ENCODE measurements around the gene CCSER1. TPM values are rescaled to one million over a fixed set of nuclear protein-coding genes. Genes with fewer than 3 reads are reported as not detected.

Gene CCSER1
- total and polyA plus RNA-seq, 10 donors = 1.3 to 30.4 (median 20.4) TPM

GRCh38 chr4:90254357-90254756 lies 127.2 kb downstream of the CCSER1 start:
- Histone ChIP-seq H3K9me3 (peaks cover 0 to 13% (median 0%) of the 10 kb centered on the region in 8 donors), H3K4me1 (no peaks in the 10 kb centered on the region), H3K4me3 (no peak overlapping the region), H3K27me3 (replicated peaks in 1 of 7) (no peaks in the 10 kb centered on the region), H3K36me3 (no peaks in the 10 kb centered on the region), H3K27ac (no peak overlapping the region)
- intact Hi-C loops (cut with DNase I; ENCODE audit: low total_unique reads) = no loop called here
- WGBS, 5 donors = 79 to 98% (median 86%) methylated on average over 2 of the region's 2 CpGs
- DNase-seq = no peak
- TF ChIP-seq POLR2AphosphoS5 (IDR thresholded peaks at IDR 0.05) (no peak), POLR2A (IDR thresholded peaks at IDR 0.05) (no peak), CTCF (IDR thresholded peaks at IDR 0.05 in 8 of 11, conservative IDR thresholded peaks at IDR 0.05 in 3 of 11) (no peak)

GRCh38 chr4:90274175-90274574 lies 147.0 kb downstream of the CCSER1 start:
- H3K9me3 ChIP-seq = peaks cover 0 to 12% (median 7%) of the 10 kb centered on the region in 8 donors
- H3K36me3 ChIP-seq = no peaks in the 10 kb centered on the region
- intact Hi-C loops (cut with DNase I; ENCODE audit: low total_unique reads) = no loop called here
- WGBS, 5 donors = 71 to 84% (median 79%) methylated on average over 1 of the region's 1 CpG
- no peaks in the 10 kb centered on the region for H3K4me1 ChIP-seq
- TF ChIP-seq POLR2AphosphoS5 (IDR thresholded peaks at IDR 0.05) = no peak
- no peak for TF ChIP-seq POLR2A (IDR thresholded peaks at IDR 0.05)
- TF ChIP-seq CTCF (IDR thresholded peaks at IDR 0.05 in 8 of 11, conservative IDR thresholded peaks at IDR 0.05 in 3 of 11) = no peak
- H3K4me3 ChIP-seq = no peak overlapping the region
- H3K27ac ChIP-seq = no peak overlapping the region
- H3K27me3 ChIP-seq (replicated peaks in 1 of 7) = no peaks in the 10 kb centered on the region
- DNase-seq = no peak

GRCh38 chr4:90280954-90281353 lies 153.8 kb downstream of the CCSER1 start:
- TF ChIP-seq CTCF (IDR thresholded peaks at IDR 0.05 in 8 of 11, conservative IDR thresholded peaks at IDR 0.05 in 3 of 11) = no peak
- TF ChIP-seq POLR2AphosphoS5 (IDR thresholded peaks at IDR 0.05) = no peak
- TF ChIP-seq POLR2A (IDR thresholded peaks at IDR 0.05) = no peak
- 50 to 95% (median 86%) methylated on average over 3 of the region's 3 CpGs for WGBS, 5 donors
- DNase-seq = no peak
- Histone ChIP-seq H3K4me3 (no peak overlapping the region), H3K27me3 (replicated peaks in 1 of 7) (no peaks in the 10 kb centered on the region), H3K9me3 (no peaks in the 10 kb centered on the region), H3K27ac (no peak overlapping the region), H3K4me1 (no peaks in the 10 kb centered on the region), H3K36me3 (no peaks in the 10 kb centered on the region)
- intact Hi-C loops (cut with DNase I; ENCODE audit: low total_unique reads) = no loop called here

GRCh38 chr4:90281541-90282355 lies 154.6 kb downstream of the CCSER1 start:
- no peak for DNase-seq
- no peaks in the 10 kb centered on the region for H3K4me1 ChIP-seq
- H3K27me3 ChIP-seq (replicated peaks in 1 of 7) = no peaks in the 10 kb centered on the region
- H3K27ac ChIP-seq = no peak overlapping the region
- no peak for TF ChIP-seq POLR2A (IDR thresholded peaks at IDR 0.05)
- no peak for TF ChIP-seq POLR2AphosphoS5 (IDR thresholded peaks at IDR 0.05)
- no peak for TF ChIP-seq CTCF (IDR thresholded peaks at IDR 0.05 in 8 of 11, conservative IDR thresholded peaks at IDR 0.05 in 3 of 11)
- intact Hi-C loops (cut with DNase I; ENCODE audit: low total_unique reads) = no loop called here
- WGBS, 5 donors = 84 to 91% (median 87%) methylated on average over 5 of the region's 5 CpGs
- no peaks in the 10 kb centered on the region for H3K36me3 ChIP-seq
- H3K9me3 ChIP-seq = no peaks in the 10 kb centered on the region
- H3K4me3 ChIP-seq = no peak overlapping the region
